Esophagus muscularis mucosa (tissue), 4 donors: ENCODE results near the gene DSP.

Source experiments
- EP300 ChIP-seq: sonication (generic); formaldehyde crosslinking; IDR thresholded peaks from one replicate; pipeline ENCODE4 v1.6.1; 2017; ENCODE audit warnings: antibody characterized with exemption
- POLR2A ChIP-seq: fragments of 450-650 bp; IDR thresholded peaks from one replicate; pipeline ENCODE4 v1.6.1; 2017; ENCODE audit warnings: antibody characterized with exemption, moderate library complexity, mild to moderate bottlenecking, low read depth
- POLR2AphosphoS5 ChIP-seq, 2 donors: sonication (generic); formaldehyde crosslinking; IDR thresholded peaks; one replicate each; pipeline ENCODE4 v1.6.1; 2017; ENCODE audit warnings: antibody characterized with exemption in 2 of 2
- TF ChIP-seq, protein P1 (sequence below), 3 experiments: fragments of 200-600 bp in 2 of 3; fragments of 450-650 bp in 1 of 3; sonication (generic) in 2 of 3; IDR thresholded peaks; one replicate each; pipeline ENCODE4 v1.5.1; 2017 to 2019; ENCODE audit warnings: antibody characterized with exemption in 3 of 3, mild to moderate bottlenecking in 2 of 3, moderate library complexity in 1 of 3

DNA sequence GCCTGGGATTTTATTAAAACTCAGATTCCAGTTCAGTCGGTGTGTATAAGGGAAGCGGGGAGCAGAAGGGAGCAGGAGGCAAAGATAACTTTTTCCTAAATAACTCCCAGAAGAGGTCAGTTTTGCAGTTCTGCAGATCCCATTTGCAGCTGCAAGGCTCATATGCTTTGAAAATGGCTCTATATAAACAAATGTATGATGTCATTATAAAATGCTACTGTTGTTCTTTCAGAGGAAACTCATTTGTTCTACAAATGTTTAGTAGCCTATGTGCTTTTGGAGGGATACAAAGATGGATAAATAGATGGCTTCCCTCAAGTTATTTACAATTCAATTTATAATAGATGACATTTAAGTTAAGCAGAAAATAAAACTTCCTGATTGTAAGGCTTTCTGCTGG, 29.2 kb upstream of the DSP start:
- TF ChIP-seq, protein P1, sequence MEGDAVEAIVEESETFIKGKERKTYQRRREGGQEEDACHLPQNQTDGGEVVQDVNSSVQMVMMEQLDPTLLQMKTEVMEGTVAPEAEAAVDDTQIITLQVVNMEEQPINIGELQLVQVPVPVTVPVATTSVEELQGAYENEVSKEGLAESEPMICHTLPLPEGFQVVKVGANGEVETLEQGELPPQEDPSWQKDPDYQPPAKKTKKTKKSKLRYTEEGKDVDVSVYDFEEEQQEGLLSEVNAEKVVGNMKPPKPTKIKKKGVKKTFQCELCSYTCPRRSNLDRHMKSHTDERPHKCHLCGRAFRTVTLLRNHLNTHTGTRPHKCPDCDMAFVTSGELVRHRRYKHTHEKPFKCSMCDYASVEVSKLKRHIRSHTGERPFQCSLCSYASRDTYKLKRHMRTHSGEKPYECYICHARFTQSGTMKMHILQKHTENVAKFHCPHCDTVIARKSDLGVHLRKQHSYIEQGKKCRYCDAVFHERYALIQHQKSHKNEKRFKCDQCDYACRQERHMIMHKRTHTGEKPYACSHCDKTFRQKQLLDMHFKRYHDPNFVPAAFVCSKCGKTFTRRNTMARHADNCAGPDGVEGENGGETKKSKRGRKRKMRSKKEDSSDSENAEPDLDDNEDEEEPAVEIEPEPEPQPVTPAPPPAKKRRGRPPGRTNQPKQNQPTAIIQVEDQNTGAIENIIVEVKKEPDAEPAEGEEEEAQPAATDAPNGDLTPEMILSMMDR (IDR thresholded peaks at IDR 0.05), result no peak
- TF ChIP-seq EP300 (no peak), POLR2A (no peak), POLR2AphosphoS5 (IDR thresholded peaks at IDR 0.05) (no peak)
